Brain microvascular endothelial cell (primary cell): Measurements from ENCODE around the gene DNAH6.
"Not testable (repeated sequence)": the region's sequence is repeated elsewhere in the genome, so short reads cannot be mapped to it uniquely, and the experiment has no call there.

Experiments used
- DNase-seq: peaks from one replicate; pipeline ENCODE4 v3.0.0-alpha.2; 2020
- H3K27ac ChIP-seq: fragments of 250-450 bp; sonication (Bioruptor Pico); 2 replicates; pipeline ENCODE4 v1.5.1; 2020; ENCODE audit warnings: mild to moderate bottlenecking, moderate library complexity
- H3K27me3 ChIP-seq: fragments of 250-450 bp; sonication (Bioruptor Pico); replicated peaks from 2 replicates; pipeline ENCODE4 v1.5.1; 2020; ENCODE audit warnings: mild to moderate bottlenecking
- H3K36me3 ChIP-seq: fragments of 250-450 bp; sonication (Bioruptor Pico); replicated peaks from 2 replicates; pipeline ENCODE4 v1.5.1; 2020; ENCODE audit warnings: mild to moderate bottlenecking
- H3K4me3 ChIP-seq: 2 replicates; pipeline ENCODE4 v1.5.1; 2011; ENCODE audit warnings: low read depth, mild to moderate bottlenecking, control low read depth, low read length, moderate library complexity
- in situ Hi-C: cut with HindIII; loops from 2 replicates; pipeline ENCODE4 v1.10.0; 2017; ENCODE audit warnings: low sequenced_read_pairs, low pct_ligation_motif_present
- TF ChIP-seq, protein P1 (sequence below): IDR thresholded peaks from 2 replicates; pipeline ENCODE4 v1.5.1; 2011; ENCODE audit warnings: low read depth, mild to moderate bottlenecking, moderate library complexity, low read length, control low read depth, inconsistent platforms; ENCODE audit errors: missing control alignments

Gene DNAH6, protein sequence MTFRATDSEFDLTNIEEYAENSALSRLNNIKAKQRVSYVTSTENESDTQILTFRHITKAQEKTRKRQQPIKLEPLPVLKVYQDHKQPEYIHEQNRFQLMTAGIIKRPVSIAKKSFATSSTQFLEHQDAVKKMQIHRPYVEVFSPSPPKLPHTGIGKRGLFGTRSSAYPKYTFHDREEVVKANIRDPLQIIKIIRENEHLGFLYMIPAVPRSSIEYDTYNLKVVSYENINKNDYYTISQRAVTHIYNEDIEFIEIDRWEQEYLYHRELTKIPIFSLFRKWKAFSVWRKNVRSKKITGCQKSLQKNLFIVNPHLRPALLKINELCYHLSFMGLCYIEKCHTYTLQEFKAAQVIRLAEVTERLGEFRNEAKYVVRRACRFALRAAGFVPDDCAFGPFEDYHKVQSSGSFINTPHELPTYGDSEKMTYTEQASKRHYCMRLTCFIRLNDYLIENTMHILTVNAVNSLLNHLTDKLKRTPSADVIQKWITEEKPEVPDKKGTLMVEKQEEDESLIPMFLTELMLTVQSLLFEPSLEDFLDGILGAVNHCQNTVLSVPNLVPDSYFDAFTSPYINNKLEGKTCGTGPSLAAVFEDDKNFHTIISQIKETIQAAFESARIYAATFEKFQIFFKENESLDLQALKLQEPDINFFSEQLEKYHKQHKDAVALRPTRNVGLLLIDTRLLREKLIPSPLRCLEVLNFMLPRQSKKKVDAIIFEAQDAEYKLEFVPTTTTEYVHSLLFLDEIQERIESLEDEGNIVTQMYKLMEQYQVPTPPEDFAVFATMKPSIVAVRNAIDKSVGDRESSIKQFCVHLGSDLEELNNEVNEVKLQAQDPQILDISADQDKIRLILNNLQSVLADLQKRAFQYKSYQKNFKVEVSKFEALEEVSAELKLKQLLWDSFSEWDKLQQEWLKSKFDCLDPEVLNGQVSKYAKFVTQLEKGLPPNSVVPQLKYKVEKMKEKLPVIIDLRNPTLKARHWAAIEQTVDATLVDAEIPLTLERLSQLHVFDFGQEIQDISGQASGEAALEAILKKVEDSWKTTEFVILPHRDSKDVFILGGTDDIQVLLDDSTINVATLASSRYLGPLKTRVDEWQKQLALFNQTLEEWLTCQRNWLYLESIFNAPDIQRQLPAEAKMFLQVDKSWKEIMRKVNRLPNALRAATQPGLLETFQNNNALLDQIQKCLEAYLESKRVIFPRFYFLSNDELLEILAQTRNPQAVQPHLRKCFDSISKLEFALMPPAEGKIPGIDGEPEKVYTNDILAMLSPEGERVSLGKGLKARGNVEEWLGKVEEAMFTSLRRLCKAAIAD (N-terminal part only)

DNA sequence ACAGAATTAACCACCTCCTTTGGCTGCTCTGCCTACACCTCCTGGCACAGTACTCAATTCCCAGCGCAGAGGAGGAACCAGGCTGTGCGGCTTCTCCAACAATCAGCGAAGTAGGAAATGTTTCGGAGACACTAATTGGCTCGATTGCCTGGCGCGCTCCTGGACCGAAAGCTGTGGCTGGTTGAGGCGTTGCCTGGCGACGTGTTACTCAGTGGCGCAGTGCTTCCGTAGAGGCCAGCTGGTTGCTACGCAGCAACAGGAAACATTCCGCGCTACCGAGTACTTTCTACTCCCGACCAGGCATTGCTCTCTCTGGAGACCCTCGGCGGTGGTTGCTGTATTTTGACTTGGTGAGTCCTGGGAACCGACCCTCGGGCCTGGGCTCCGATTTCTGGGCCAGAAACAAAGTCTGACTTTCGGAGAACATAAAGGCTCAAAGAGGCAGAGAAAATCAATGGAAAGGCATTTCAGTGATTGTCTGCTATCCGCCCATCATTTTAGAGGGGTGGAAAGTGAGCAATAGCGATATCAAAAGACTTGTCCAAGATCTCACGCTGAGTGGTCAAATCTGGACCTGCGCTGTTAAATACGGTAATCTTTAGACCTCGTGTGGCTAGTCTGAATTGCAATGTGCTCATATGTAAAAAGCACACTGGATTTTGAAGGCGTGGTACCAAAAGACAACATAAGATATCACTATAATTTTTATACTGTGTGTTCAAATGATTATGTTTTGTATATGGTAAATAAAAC is at the start of gene DNAH6:
DNAH6 (plus strand) TSS at position 265 of the 753 bp plus-strand sequence. CDS start 1,329 bp downstream, outside the sequence.
- H3K27me3 ChIP-seq, result no peaks in the 10 kb centered on the region
- no peaks in the 10 kb centered on the region for H3K36me3 ChIP-seq
- no peak within 1 kb of the TSS for H3K27ac ChIP-seq
- TF ChIP-seq, protein P1, sequence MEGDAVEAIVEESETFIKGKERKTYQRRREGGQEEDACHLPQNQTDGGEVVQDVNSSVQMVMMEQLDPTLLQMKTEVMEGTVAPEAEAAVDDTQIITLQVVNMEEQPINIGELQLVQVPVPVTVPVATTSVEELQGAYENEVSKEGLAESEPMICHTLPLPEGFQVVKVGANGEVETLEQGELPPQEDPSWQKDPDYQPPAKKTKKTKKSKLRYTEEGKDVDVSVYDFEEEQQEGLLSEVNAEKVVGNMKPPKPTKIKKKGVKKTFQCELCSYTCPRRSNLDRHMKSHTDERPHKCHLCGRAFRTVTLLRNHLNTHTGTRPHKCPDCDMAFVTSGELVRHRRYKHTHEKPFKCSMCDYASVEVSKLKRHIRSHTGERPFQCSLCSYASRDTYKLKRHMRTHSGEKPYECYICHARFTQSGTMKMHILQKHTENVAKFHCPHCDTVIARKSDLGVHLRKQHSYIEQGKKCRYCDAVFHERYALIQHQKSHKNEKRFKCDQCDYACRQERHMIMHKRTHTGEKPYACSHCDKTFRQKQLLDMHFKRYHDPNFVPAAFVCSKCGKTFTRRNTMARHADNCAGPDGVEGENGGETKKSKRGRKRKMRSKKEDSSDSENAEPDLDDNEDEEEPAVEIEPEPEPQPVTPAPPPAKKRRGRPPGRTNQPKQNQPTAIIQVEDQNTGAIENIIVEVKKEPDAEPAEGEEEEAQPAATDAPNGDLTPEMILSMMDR, result no peak
- DNase-seq, result peak; percentile 96
- peak within 1 kb of the TSS; percentile 63 for H3K4me3 ChIP-seq
- in situ Hi-C loops, result no loop called here

DNA sequence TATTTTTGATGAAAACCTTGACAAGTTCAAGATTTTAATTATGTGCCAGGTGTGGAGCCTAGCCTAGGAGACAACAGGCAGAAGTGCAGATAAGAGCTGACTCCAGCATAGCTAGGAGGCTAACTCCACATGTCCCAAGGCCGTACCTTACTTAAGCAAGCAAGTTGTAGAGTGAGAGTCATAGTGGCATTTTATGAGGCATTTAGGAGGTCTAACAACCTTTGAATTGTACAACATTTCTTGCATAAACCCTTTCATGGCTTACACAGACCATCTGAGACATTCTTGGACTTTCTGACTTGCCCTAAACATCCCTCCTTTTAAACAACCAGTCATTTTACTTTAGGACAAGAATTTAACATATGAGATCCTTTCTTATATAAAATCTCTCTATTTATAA is 48.9 kb upstream of the DNAH6 start:
- DNase-seq, result no peak
- no peaks in the 10 kb centered on the region for H3K27me3 ChIP-seq
- no peak overlapping the region for H3K27ac ChIP-seq
- H3K36me3 ChIP-seq, result no peaks in the 10 kb centered on the region
- H3K4me3 ChIP-seq, result no peak overlapping the region
- TF ChIP-seq, protein P1, result no peak
- in situ Hi-C loops, result no loop called here

DNA sequence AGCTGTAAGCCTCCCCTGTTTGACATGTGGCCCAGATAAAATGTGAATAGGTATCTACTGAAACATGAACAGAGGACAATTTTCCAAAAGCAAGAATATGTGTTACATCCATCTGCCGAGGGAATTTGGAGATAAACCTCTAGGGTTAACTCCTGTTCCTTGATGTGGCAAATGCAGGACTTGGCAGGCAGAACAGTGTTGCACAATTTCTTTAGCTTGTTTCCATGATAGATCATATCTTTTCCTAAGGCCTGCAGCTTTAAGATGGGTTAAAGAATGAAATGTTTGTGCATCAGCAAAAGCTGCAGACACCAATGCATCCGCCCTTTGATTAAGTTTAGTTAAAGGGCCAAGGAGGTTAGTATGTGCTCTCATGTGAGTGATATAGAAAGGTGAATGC is 43.9 kb upstream of the DNAH6 start:
- H3K36me3 ChIP-seq, DNase-seq, H3K27ac ChIP-seq, H3K27me3 ChIP-seq, in situ Hi-C loops, H3K4me3 ChIP-seq: not testable (repeated sequence)

DNA sequence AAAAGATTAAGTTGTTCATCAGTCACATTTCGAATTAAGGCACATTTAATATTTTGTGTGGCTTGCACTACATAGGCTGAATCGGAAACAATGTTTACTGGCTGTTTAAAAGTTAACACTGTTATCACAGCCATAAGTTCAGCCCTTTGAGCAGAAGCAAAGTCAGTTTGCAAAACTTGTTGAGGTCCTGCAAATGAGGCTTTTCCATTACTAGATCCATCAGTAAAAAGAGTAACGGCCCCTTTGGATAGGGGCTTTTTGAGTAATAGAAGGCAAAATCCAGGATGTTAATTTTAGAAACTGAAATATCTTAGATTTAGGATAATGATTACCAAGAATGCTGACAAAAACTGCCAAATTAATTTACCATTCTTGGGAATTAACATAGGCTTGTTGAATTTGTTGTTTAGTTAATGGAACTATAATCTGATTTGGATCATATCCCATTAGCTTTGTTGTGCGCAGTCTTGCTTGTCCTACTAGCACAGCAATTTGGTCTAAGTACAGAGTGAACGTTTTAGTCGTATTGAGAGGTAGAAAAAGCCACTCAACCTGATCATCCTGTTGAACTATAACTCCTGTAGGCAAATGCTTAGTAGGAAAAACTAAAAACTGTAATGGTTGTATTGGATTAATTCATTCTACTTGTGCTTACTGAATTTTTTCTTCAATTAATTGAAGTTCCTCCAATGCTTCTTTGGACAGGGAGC is 43.3 kb upstream of the DNAH6 start:
- H3K36me3 ChIP-seq, result no peaks in the 10 kb centered on the region
- H3K27me3 ChIP-seq, result no peaks in the 10 kb centered on the region
- DNase-seq, result no peak
- H3K4me3 ChIP-seq, result no peak overlapping the region
- no peak overlapping the region for H3K27ac ChIP-seq
- in situ Hi-C loops, result no loop called here
- TF ChIP-seq, protein P1, result no peak

DNA sequence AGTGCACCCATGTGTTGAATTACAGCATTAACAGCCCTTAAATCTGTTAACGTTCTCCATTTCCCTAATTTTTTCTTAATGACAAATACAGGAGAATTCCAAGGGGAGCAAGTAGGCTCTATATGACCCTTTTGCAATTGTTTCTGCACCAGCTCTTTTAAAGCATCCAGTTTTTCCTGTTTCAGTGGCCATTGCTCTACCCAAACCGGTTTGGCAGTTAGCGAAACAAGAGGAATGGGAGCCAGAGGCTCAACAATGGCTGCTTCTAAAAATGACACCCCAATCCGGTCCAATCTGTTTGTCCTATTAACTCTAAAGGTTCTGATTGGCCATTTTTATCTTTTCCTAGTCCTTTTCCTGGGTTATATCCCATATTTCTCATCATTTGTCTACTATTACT is 42.1 kb upstream of the DNAH6 start:
- Histone ChIP-seq H3K4me3 (no peak overlapping the region), H3K27me3 (no peaks in the 10 kb centered on the region), H3K36me3 (no peaks in the 10 kb centered on the region), H3K27ac (no peak overlapping the region)
- TF ChIP-seq, protein P1, result no peak
- in situ Hi-C loops, result no loop called here
- DNase-seq, result no peak
